Thyroid gland (tissue), 4 donors: ENCODE data around the gene NUP93.

Experiments used
- CTCF ChIP-seq, 6 experiments: fragments of 200-600 bp in 3 of 6; fragments of 450-650 bp in 3 of 6; sonication (generic) in 3 of 6; IDR thresholded peaks; one replicate each; pipeline ENCODE4 v1.5.1; 2016 to 2019; ENCODE audit warnings: antibody characterized with exemption in 6 of 6, mild to moderate bottlenecking in 2 of 6, inconsistent platforms in 1 of 6, moderate library complexity in 1 of 6
- POLR2A ChIP-seq, 2 donors: fragments of 450-650 bp; IDR thresholded peaks; one replicate each; pipeline ENCODE4 v1.6.1; 2017; ENCODE audit warnings: antibody characterized with exemption in 2 of 2, mild to moderate bottlenecking in 2 of 2, moderate library complexity in 1 of 2

DNA sequence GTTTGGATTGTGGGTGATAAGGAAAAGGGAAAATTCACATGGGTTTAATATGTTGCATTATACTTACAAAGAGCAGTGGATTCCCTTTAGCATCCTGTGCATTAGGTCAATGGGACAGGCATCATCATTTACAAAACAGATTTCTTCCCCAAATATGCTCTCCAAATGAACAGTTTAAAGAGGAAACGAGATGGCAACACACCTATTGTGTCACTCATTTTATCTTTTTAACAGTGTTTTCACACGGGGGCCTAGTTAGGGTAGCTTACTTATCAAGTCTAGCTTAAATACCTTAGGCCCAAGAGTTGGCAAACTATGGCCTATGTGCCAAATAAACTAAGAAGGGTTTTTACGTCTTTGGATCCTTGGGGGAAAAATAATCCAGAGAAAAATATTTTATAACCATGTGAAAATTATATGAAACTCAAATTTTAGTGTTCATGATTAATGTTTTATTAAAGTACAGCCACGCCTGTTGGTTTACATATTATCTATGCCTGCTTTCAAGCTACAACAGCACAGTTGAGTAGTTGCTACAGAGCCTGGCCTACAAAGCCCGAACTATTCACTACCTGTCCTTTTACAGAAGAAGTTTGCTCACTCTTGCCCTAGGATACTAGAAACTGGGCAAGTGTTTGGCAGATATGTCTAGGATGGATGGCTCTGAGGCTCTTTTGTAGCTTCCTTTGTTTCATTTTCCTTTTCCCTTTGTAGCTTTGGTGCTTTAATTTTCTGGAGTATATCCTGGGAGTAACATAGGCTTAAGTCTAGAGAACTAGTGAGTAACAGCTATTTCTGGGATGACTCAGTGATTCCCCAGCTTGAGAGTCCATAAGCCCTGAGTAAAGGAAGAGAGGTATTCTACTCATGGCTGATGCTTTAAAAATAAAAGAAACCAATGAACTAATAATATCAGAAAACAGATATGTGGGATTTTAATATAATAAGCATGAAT lies 12.4 kb downstream of the NUP93 start:
- TF ChIP-seq CTCF (IDR thresholded peaks at IDR 0.05) (no peak), POLR2A (IDR thresholded peaks at IDR 0.05) (no peak)
